ENCODE data around the gene ARHGAP23. TPM values are rescaled to one million over a fixed set of nuclear protein-coding genes. Genes with fewer than 3 reads are reported as not detected.

The ARHGAP23 gene
- total RNA-seq, 5 donors from 2014 or later (not counting 1 experiment from before 2014, with no cell fraction given), result 0.40 to 1.2 (median 0.61) TPM

DNA sequence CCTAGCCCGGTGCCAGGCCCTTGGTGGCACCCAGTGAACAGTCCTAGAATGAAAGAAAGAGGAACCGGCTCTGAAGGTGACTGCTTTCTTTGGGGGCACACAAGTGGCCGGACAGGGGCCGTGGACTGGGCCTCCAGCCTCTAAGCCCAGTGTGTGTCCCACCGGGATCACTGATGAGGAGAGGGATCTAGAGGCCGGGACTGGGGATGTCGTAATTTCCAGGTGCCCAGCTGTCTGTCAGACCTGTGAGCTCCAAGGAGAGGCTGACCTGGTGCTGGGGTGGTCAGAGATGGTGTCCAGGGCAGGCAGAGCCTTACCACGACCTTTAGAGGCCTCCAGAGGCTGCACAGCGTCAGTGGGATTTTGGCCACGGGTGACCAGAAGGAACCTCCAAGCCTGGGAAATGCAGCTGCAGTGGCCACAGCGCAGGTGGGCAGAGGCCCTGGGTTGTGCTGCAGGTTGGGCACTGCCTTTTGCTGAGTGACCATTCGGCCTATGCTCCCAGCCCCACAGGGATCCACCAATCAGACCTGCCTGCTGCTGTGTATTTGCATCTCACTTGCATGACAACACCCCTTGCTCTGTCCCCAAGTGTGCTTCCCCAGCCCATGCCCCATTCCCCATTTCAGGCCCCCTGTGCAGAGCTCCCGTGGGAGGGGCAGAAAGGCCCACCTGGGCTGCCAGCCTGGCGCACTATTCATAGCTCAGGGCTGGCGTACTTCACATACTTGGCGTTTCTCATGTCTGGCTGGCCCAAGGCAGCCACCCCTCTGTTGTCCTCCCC is 12.5 kb downstream of the ARHGAP23 start:
- ChIA-PET CTCF (interaction anchor here (0.5 to 1.1 kb wide), 3 partner anchors 8 to 18 kb away, joined by 3 to 4 read pairs (median 3); no protein-coding TSS in a partner anchor), POLR2A (no interaction called here)
- Histone ChIP-seq H3K4me1 (ENCODE audit: control insufficient read depth in 1 of 2, extremely low read depth in 1 of 2, insufficient read depth in 2 of 2, low read length in 2 of 2) (peaks cover 0 to 10% of the 10 kb centered on the region in 2 experiments), H3K27ac (ENCODE audit: low read length) (no peak overlapping the region), H3K27me3 (replicated peaks in 1 of 2; ENCODE audit: control insufficient read depth in 2 of 2, extremely low read depth in 1 of 2, insufficient read depth in 2 of 2, low read length in 1 of 2) (peaks cover 0 to 35% of the 10 kb centered on the region in 2 experiments), H3K4me3 (ENCODE audit: control insufficient read depth in 1 of 2, extremely low read depth in 1 of 2, low read length in 1 of 2) (no peak overlapping the region), H3K9me3 (no peaks in the 10 kb centered on the region), H3K36me3 (ENCODE audit: control insufficient read depth in 2 of 2, extremely low read depth in 1 of 2, insufficient read depth in 1 of 2, low read length in 1 of 2) (no peaks in the 10 kb centered on the region)
- DNase-seq (no peak), ATAC-seq (replicated peaks in 1 of 4) (no peak)
- no peaks in the 10 kb centered on the region for H3K36me3 Mint-ChIP-seq
- no peak overlapping the region for H3K27ac Mint-ChIP-seq
- no peak overlapping the region for H3K4me3 Mint-ChIP-seq
- H3K4me1 Mint-ChIP-seq, result peaks cover 3 to 10% (median 5%) of the 10 kb centered on the region in 3 donors
- WGBS (ENCODE audit: insufficient coverage), result 82% methylated on average over 16 of the region's 16 CpGs
- H3K27me3 Mint-ChIP-seq, result peaks cover 0 to 14% of the 10 kb centered on the region in 2 donors
- no peaks in the 10 kb centered on the region for H3K9me3 Mint-ChIP-seq

DNA sequence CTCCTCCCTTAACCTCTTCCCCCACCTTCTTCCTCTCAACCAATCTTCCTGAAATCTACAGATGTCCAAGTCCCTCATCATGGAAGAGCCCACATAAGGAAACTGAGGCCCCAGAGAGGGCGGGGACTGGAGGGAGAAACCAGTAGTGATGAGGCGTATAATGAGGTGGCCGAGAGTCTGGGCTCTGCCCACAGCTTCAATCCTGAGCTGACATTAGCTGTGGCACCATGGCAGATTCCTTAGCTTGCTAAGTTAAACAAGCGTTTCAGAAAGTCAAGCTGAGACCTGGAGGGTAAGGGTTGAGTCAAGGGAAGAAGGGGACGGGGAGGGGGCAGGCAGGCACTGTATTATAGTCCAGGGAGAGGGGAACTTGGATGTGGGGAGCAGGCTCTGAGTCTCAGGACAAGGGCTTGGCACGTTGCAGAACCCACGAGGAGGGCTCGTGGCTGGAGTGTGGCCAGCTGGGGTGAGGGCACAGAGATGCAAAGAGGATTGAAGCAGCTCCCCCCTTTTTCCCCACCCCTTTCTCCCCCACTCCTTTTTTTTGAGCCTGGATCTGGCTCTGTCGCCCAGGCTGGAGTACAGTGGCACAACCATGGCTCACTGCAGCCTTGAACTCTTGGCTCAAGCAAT is 13.3 kb downstream of the ARHGAP23 start:
- Histone ChIP-seq H3K9me3 (no peaks in the 10 kb centered on the region), H3K4me1 (ENCODE audit: control insufficient read depth in 1 of 2, extremely low read depth in 1 of 2, insufficient read depth in 2 of 2, low read length in 2 of 2) (peaks cover 0 to 10% of the 10 kb centered on the region in 2 experiments), H3K27ac (ENCODE audit: low read length) (no peak overlapping the region), H3K36me3 (ENCODE audit: control insufficient read depth in 2 of 2, extremely low read depth in 1 of 2, insufficient read depth in 1 of 2, low read length in 1 of 2) (no peaks in the 10 kb centered on the region), H3K27me3 (replicated peaks in 1 of 2; ENCODE audit: control insufficient read depth in 2 of 2, extremely low read depth in 1 of 2, insufficient read depth in 2 of 2, low read length in 1 of 2) (peaks cover 0 to 35% of the 10 kb centered on the region in 2 experiments), H3K4me3 (ENCODE audit: control insufficient read depth in 1 of 2, extremely low read depth in 1 of 2, low read length in 1 of 2) (no peak overlapping the region)
- ATAC-seq (replicated peaks in 1 of 4), result no peak
- WGBS (ENCODE audit: insufficient coverage), result 66% methylated on average over 6 of the region's 9 CpGs
- ChIA-PET CTCF (interaction anchor here (0.5 to 1.1 kb wide), 2 partner anchors 9 to 14 kb away, joined by 3 to 4 read pairs; no protein-coding TSS in a partner anchor), POLR2A (no interaction called here)
- DNase-seq, result no peak
- H3K4me3 Mint-ChIP-seq, result no peak overlapping the region
- no peaks in the 10 kb centered on the region for H3K9me3 Mint-ChIP-seq
- no peak overlapping the region for H3K27ac Mint-ChIP-seq
- peaks cover 3 to 10% (median 5%) of the 10 kb centered on the region in 3 donors for H3K4me1 Mint-ChIP-seq
- no peaks in the 10 kb centered on the region for H3K36me3 Mint-ChIP-seq
- H3K27me3 Mint-ChIP-seq, result peaks cover 0 to 14% of the 10 kb centered on the region in 2 donors

DNA sequence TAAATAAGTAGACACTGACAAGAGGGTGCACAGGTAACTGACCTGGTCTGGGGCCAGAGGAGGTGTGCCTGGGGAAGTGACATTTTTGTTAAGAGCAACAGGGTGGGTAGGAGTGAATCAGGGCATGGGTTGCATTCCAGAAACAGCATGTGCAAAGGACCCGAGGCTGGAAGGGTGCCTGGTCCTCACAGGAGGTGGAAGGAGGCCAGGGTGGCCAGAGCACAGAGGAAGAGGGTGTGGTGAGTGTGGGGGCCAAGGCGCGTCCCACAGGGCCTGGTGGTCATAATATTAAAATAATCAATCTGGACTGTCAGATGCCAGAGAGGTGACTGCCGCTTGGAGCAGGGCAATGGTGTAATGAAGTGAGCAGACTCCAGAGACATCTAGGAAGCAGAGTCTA is 14.3 kb downstream of the ARHGAP23 start:
- Histone ChIP-seq H3K9me3 (no peaks in the 10 kb centered on the region), H3K36me3 (ENCODE audit: control insufficient read depth in 2 of 2, extremely low read depth in 1 of 2, insufficient read depth in 1 of 2, low read length in 1 of 2) (no peaks in the 10 kb centered on the region), H3K27ac (ENCODE audit: low read length) (no peak overlapping the region), H3K4me1 (ENCODE audit: control insufficient read depth in 1 of 2, extremely low read depth in 1 of 2, insufficient read depth in 2 of 2, low read length in 2 of 2) (peaks cover 0 to 10% of the 10 kb centered on the region in 2 experiments), H3K4me3 (ENCODE audit: control insufficient read depth in 1 of 2, extremely low read depth in 1 of 2, low read length in 1 of 2) (no peak overlapping the region), H3K27me3 (replicated peaks in 1 of 2; ENCODE audit: control insufficient read depth in 2 of 2, extremely low read depth in 1 of 2, insufficient read depth in 2 of 2, low read length in 1 of 2) (peaks cover 0 to 37% of the 10 kb centered on the region in 2 experiments)
- ChIA-PET POLR2A (no interaction called here), CTCF (no interaction called here)
- H3K4me3 Mint-ChIP-seq, result no peak overlapping the region
- H3K36me3 Mint-ChIP-seq, result no peaks in the 10 kb centered on the region
- WGBS (ENCODE audit: insufficient coverage), result 83% methylated on average over 3 of the region's 4 CpGs
- H3K9me3 Mint-ChIP-seq, result no peaks in the 10 kb centered on the region
- H3K4me1 Mint-ChIP-seq, result peaks cover 3 to 10% (median 5%) of the 10 kb centered on the region in 3 donors
- peaks cover 0 to 14% of the 10 kb centered on the region in 2 donors for H3K27me3 Mint-ChIP-seq
- peak overlapping the region in 1 of 2 donors; percentile 5 for H3K27ac Mint-ChIP-seq
- ATAC-seq (replicated peaks in 1 of 4) (no peak), DNase-seq (no peak)

DNA sequence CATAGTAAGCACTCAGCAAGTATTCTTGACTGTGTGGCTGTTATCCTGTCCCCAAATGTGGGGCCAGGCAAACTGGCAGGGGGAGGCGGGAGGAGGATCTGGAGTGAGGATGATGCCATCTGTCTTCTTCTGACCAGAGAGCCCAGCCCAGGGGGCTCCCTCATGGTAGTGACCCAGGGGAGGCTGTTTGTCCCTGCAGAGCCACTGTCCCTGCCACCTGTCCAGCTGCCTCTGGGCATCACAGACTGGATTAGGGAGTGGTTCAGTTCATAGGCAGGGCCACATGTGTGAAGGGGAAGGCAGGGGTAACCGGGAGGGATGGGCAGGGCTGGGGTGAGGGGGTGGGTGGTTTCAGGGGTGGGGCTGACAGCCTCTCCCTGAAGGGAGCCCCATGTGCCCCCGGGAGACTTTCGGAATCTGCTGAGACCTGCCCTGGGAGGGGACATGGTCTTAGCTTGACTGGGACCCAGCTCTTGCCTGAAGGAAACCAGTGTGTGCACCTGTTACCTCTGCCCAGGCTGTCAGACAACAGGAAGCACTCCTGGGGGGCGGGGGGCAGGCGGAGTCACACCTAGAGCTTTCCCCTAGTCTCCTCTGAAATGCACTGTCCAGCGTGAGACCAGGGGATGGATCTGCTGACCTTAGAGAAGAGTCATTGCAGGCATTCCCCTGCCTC is 15.2 kb downstream of the ARHGAP23 start:
- peaks cover 0 to 39% of the 10 kb centered on the region in 2 experiments for H3K27me3 ChIP-seq (replicated peaks in 1 of 2; ENCODE audit: control insufficient read depth in 2 of 2, extremely low read depth in 1 of 2, insufficient read depth in 2 of 2, low read length in 1 of 2)
- Mint-ChIP-seq H3K9me3 (no peaks in the 10 kb centered on the region), H3K4me3 (peak overlapping the region in 1 of 3 donors; percentile 44), H3K36me3 (no peaks in the 10 kb centered on the region), H3K4me1 (peaks cover 3 to 10% (median 5%) of the 10 kb centered on the region in 3 donors), H3K27me3 (peaks cover 0 to 14% of the 10 kb centered on the region in 2 donors), H3K27ac (no peak overlapping the region)
- H3K4me3 ChIP-seq (ENCODE audit: control insufficient read depth in 1 of 2, extremely low read depth in 1 of 2, low read length in 1 of 2), result no peak overlapping the region
- 34% methylated on average over 6 of the region's 7 CpGs for WGBS (ENCODE audit: insufficient coverage)
- H3K4me1 ChIP-seq (ENCODE audit: control insufficient read depth in 1 of 2, extremely low read depth in 1 of 2, insufficient read depth in 2 of 2, low read length in 2 of 2), result peaks cover 0 to 10% of the 10 kb centered on the region in 2 experiments
- no peaks in the 10 kb centered on the region for H3K36me3 ChIP-seq (ENCODE audit: control insufficient read depth in 2 of 2, extremely low read depth in 1 of 2, insufficient read depth in 1 of 2, low read length in 1 of 2)
- ChIA-PET POLR2A (no interaction called here), CTCF (interaction anchor here in 1 of 2 donors (0.8 kb wide), 1 partner anchor 9 kb away, joined by 3 read pairs; no protein-coding TSS in a partner anchor)
- no peak overlapping the region for H3K27ac ChIP-seq (ENCODE audit: low read length)
- DNase-seq (peak in 3 of 35 experiments; percentile 7 to 34 (median 18)), ATAC-seq (replicated peaks in 1 of 4) (peak; percentile 40 to 65 (median 50))
- no peaks in the 10 kb centered on the region for H3K9me3 ChIP-seq

DNA sequence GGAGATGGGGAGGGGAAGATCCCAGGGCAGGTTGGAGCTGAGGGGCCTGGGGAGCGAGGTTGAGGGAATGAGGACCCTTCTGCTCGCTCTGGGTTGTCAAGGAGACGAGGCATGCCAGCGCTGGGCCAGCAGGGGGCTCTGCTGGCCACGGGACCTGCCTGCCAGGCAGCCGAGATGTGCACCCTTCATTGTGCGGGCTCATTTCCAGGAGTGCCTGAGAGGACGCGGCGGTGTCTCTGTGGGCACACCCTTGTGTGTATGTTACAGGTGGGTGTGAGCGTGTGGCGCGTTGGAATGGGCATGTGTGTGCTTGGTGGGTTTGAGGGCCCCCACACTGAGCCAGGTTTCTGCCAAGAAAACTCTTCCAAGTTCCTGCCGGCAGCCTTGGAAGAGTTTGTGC is 15.9 kb downstream of the ARHGAP23 start:
- no peaks in the 10 kb centered on the region for H3K36me3 ChIP-seq (ENCODE audit: control insufficient read depth in 2 of 2, extremely low read depth in 1 of 2, insufficient read depth in 1 of 2, low read length in 1 of 2)

DNA sequence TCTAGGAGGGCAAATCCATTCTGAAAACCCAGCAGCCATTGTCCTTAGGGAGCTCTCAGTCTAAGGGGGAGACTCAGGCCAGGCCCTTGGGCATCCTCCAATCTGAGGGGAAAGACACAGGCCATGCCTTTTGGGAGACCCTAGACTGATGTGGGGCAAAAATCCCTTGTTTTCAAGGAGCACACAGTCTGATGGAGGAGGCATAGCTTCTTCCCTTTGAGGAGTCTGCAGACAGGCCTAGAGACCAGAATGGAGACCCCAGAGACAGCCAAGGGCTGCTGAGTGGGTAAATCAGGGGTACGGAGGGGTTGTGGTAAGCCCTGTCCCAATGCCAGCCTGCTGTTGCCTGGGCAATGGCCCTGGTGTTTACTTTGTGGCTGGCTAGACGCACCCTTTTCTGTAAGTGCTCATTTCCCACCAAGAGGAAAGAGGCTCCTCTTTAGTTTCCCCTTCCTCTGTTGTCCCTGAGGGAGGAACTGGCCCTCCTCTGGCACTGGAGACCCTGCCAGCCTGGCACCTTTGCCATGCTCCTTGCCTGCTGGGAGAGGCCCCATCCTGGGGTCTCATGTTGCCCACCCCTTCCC is 19.3 kb downstream of the ARHGAP23 start:
- Histone ChIP-seq H3K27ac (ENCODE audit: low read length) (no peak overlapping the region), H3K4me3 (ENCODE audit: control insufficient read depth in 1 of 2, extremely low read depth in 1 of 2, low read length in 1 of 2) (no peak overlapping the region), H3K27me3 (replicated peaks in 1 of 2; ENCODE audit: control insufficient read depth in 2 of 2, extremely low read depth in 1 of 2, insufficient read depth in 2 of 2, low read length in 1 of 2) (peaks cover 0 to 56% of the 10 kb centered on the region in 2 experiments), H3K36me3 (ENCODE audit: control insufficient read depth in 2 of 2, extremely low read depth in 1 of 2, insufficient read depth in 1 of 2, low read length in 1 of 2) (no peaks in the 10 kb centered on the region), H3K9me3 (no peaks in the 10 kb centered on the region), H3K4me1 (ENCODE audit: control insufficient read depth in 1 of 2, extremely low read depth in 1 of 2, insufficient read depth in 2 of 2, low read length in 2 of 2) (peaks cover 0 to 10% of the 10 kb centered on the region in 2 experiments)
- Mint-ChIP-seq H3K27me3 (peaks cover 9 to 29% of the 10 kb centered on the region in 2 donors), H3K9me3 (no peaks in the 10 kb centered on the region), H3K36me3 (no peaks in the 10 kb centered on the region), H3K4me3 (no peak overlapping the region), H3K4me1 (peaks cover 6 to 10% (median 8%) of the 10 kb centered on the region in 3 donors), H3K27ac (no peak overlapping the region)
- ATAC-seq (replicated peaks in 1 of 4) (no peak), DNase-seq (no peak)
- WGBS (ENCODE audit: insufficient coverage), result 31% methylated on average over 2 of the region's 2 CpGs
- POLR2A ChIA-PET, result no interaction called here
- CTCF ChIA-PET, result no interaction called here

More for the DNA sequence above, 15.9 kb downstream of the ARHGAP23 start:
- ChIA-PET POLR2A (no interaction called here), CTCF (no interaction called here)
- Mint-ChIP-seq H3K27me3 (peaks cover 0 to 14% of the 10 kb centered on the region in 2 donors), H3K36me3 (no peaks in the 10 kb centered on the region), H3K4me3 (peak overlapping the region in 1 of 3 donors; percentile 44), H3K27ac (no peak overlapping the region), H3K4me1 (peaks cover 3 to 10% (median 5%) of the 10 kb centered on the region in 3 donors), H3K9me3 (no peaks in the 10 kb centered on the region)
- WGBS (ENCODE audit: insufficient coverage), result 26% methylated on average over 12 of the region's 14 CpGs
- ATAC-seq (replicated peaks in 1 of 4), result peak; percentile 83 to 89 (median 87)
- H3K27me3 ChIP-seq (replicated peaks in 1 of 2; ENCODE audit: control insufficient read depth in 2 of 2, extremely low read depth in 1 of 2, insufficient read depth in 2 of 2, low read length in 1 of 2), result peaks cover 0 to 42% of the 10 kb centered on the region in 2 experiments
- H3K4me1 ChIP-seq (ENCODE audit: control insufficient read depth in 1 of 2, extremely low read depth in 1 of 2, insufficient read depth in 2 of 2, low read length in 2 of 2), result peaks cover 0 to 10% of the 10 kb centered on the region in 2 experiments
- peak in 32 of 35 experiments; percentile 10 to 66 (median 44) for DNase-seq
- no peaks in the 10 kb centered on the region for H3K9me3 ChIP-seq
- H3K27ac ChIP-seq (ENCODE audit: low read length), result no peak overlapping the region
- no peak overlapping the region for H3K4me3 ChIP-seq (ENCODE audit: control insufficient read depth in 1 of 2, extremely low read depth in 1 of 2, low read length in 1 of 2)

Data from T-cell (primary cell).